HUES64 (cell line): Measurements from ENCODE around the gene DCBLD2.

Experiments
- H3K27ac ChIP-seq: 2 replicates; pipeline ENCODE4 v1.7.0; 2013; ENCODE audit warnings: low read depth, low read length, inconsistent platforms
- H3K27me3 ChIP-seq: 2 replicates; pipeline ENCODE4 v1.6.1; 2013; ENCODE audit warnings: mild to moderate bottlenecking, low read length; ENCODE audit not compliant: insufficient read depth
- H3K36me3 ChIP-seq: 2 replicates; pipeline ENCODE4 v1.6.1; 2013; ENCODE audit warnings: mild to moderate bottlenecking, low read length; ENCODE audit not compliant: insufficient read depth
- H3K4me1 ChIP-seq: 2 replicates; pipeline ENCODE4 v1.6.1; 2013; ENCODE audit warnings: mild to moderate bottlenecking, low read length, moderate library complexity; ENCODE audit not compliant: insufficient read depth
- H3K4me3 ChIP-seq: 2 replicates; pipeline ENCODE4 v1.5.1; 2013; ENCODE audit warnings: mild to moderate bottlenecking, low read length, moderate library complexity
- H3K9ac ChIP-seq: 2 replicates; pipeline ENCODE4 v1.6.1; 2013; ENCODE audit warnings: mild to moderate bottlenecking, low read depth, low read length
- H3K9me3 ChIP-seq: 2 replicates; pipeline ENCODE4 v1.6.1; 2013; ENCODE audit warnings: low read depth, low read length; ENCODE audit not compliant: insufficient read depth
- WGBS: fragments of 150-250, 120-280 bp; methylation state at CpG from one replicate; pipeline ENCODE4 v1.1.7; 2013; ENCODE audit warnings: missing lambda C conversion rate; 5-methylcytosine and 5-hydroxymethylcytosine counted together

DCBLD2 gene

GRCh38 chr3:98786364-98787006 lies 115.0 kb downstream of the DCBLD2 start:
- no peaks in the 10 kb centered on the region for H3K9me3 ChIP-seq
- no peaks in the 10 kb centered on the region for H3K4me1 ChIP-seq
- H3K27me3 ChIP-seq = no peaks in the 10 kb centered on the region
- no peak overlapping the region for H3K4me3 ChIP-seq
- no peak overlapping the region for H3K27ac ChIP-seq
- H3K36me3 ChIP-seq = no peaks in the 10 kb centered on the region
- WGBS = 95% methylated on average over 4 of the region's 4 CpGs
- H3K9ac ChIP-seq = no peak overlapping the region

- no peaks in the 10 kb centered on the region for H3K4me1 ChIP-seq
- 90% methylated on average over 3 of the region's 3 CpGs for WGBS
- H3K27me3 ChIP-seq = no peaks in the 10 kb centered on the region
- no peaks in the 10 kb centered on the region for H3K9me3 ChIP-seq
- no peaks in the 10 kb centered on the region for H3K36me3 ChIP-seq
- H3K27ac ChIP-seq = no peak overlapping the region
- no peak overlapping the region for H3K4me3 ChIP-seq
- H3K9ac ChIP-seq = no peak overlapping the region
These were observed 116.6 kb downstream of the DCBLD2 start for GRCh38 chr3:98784666-98785600.

GRCh38 chr3:98784042-98784441 lies 117.5 kb downstream of the DCBLD2 start:
- no peak overlapping the region for H3K27ac ChIP-seq
- no peaks in the 10 kb centered on the region for H3K36me3 ChIP-seq
- H3K9ac ChIP-seq = no peak overlapping the region
- H3K27me3 ChIP-seq = no peaks in the 10 kb centered on the region
- H3K9me3 ChIP-seq = no peaks in the 10 kb centered on the region
- WGBS = 96% methylated on average over 5 of the region's 5 CpGs
- no peaks in the 10 kb centered on the region for H3K4me1 ChIP-seq
- no peak overlapping the region for H3K4me3 ChIP-seq

GRCh38 chr3:98782824-98783500 lies 118.5 kb downstream of the DCBLD2 start:
- Histone ChIP-seq H3K4me3 (no peak overlapping the region), H3K4me1 (no peaks in the 10 kb centered on the region), H3K27me3 (no peaks in the 10 kb centered on the region), H3K9ac (no peak overlapping the region), H3K27ac (no peak overlapping the region), H3K36me3 (no peaks in the 10 kb centered on the region), H3K9me3 (no peaks in the 10 kb centered on the region)
- 92% methylated on average over 8 of the region's 8 CpGs for WGBS

GRCh38 chr3:98780343-98780742 lies 121.2 kb downstream of the DCBLD2 start:
- Histone ChIP-seq H3K36me3 (no peaks in the 10 kb centered on the region; the same call in 1 of the 2 replicates), H3K27ac (no peak overlapping the region), H3K4me3 (no peak overlapping the region), H3K9me3 (no peaks in the 10 kb centered on the region), H3K27me3 (no peaks in the 10 kb centered on the region), H3K9ac (no peak overlapping the region), H3K4me1 (no peaks in the 10 kb centered on the region)
- 96% methylated on average over 2 of the region's 2 CpGs for WGBS

GRCh38 chr3:98779541-98780335 lies 121.8 kb downstream of the DCBLD2 start:
- Histone ChIP-seq H3K4me1 (no peaks in the 10 kb centered on the region), H3K27me3 (no peaks in the 10 kb centered on the region), H3K4me3 (no peak overlapping the region), H3K9ac (no peak overlapping the region), H3K27ac (no peak overlapping the region), H3K36me3 (no peaks in the 10 kb centered on the region; the same call in 1 of the 2 replicates), H3K9me3 (no peaks in the 10 kb centered on the region)
- WGBS = 82% methylated on average over 2 of the region's 4 CpGs

- Histone ChIP-seq H3K27ac (no peak overlapping the region), H3K27me3 (no peaks in the 10 kb centered on the region), H3K4me3 (no peak overlapping the region), H3K9ac (no peak overlapping the region), H3K9me3 (no peaks in the 10 kb centered on the region), H3K4me1 (no peaks in the 10 kb centered on the region), H3K36me3 (no peaks in the 10 kb centered on the region; the same call in 1 of the 2 replicates)
- 97% methylated on average over 5 of the region's 5 CpGs for WGBS
These were observed 122.6 kb downstream of the DCBLD2 start for GRCh38 chr3:98778852-98779413.

GRCh38 chr3:98778383-98778782 lies 123.1 kb downstream of the DCBLD2 start:
- H3K4me3 ChIP-seq = no peak overlapping the region
- H3K4me1 ChIP-seq = no peaks in the 10 kb centered on the region
- H3K9me3 ChIP-seq = no peaks in the 10 kb centered on the region
- 96% methylated on average over 4 of the region's 5 CpGs for WGBS
- H3K27me3 ChIP-seq = no peaks in the 10 kb centered on the region
- no peaks in the 10 kb centered on the region; the same call in 1 of the 2 replicates for H3K36me3 ChIP-seq
- H3K9ac ChIP-seq = no peak overlapping the region
- H3K27ac ChIP-seq = no peak overlapping the region

- Histone ChIP-seq H3K36me3 (no peaks in the 10 kb centered on the region; the same call in 1 of the 2 replicates), H3K27me3 (no peaks in the 10 kb centered on the region), H3K4me3 (no peak overlapping the region), H3K4me1 (no peaks in the 10 kb centered on the region), H3K9me3 (no peaks in the 10 kb centered on the region), H3K27ac (no peak overlapping the region), H3K9ac (no peak overlapping the region)
These were observed 123.7 kb downstream of the DCBLD2 start for GRCh38 chr3:98777801-98778220.

GRCh38 chr3:98777286-98777685 lies 124.2 kb downstream of the DCBLD2 start:
- no peak overlapping the region for H3K4me3 ChIP-seq
- WGBS = 95% methylated on average over 2 of the region's 2 CpGs
- H3K36me3 ChIP-seq = no peaks in the 10 kb centered on the region; the same call in 1 of the 2 replicates
- H3K27ac ChIP-seq = no peak overlapping the region
- no peaks in the 10 kb centered on the region for H3K4me1 ChIP-seq
- H3K27me3 ChIP-seq = no peaks in the 10 kb centered on the region
- no peaks in the 10 kb centered on the region for H3K9me3 ChIP-seq
- H3K9ac ChIP-seq = no peak overlapping the region
